ENCODE results near the gene CARS1.
"Not testable (repeated sequence)": the region's sequence is repeated elsewhere in the genome, so short reads cannot be mapped to it uniquely, and the experiment has no call there.

- not testable (repeated sequence) for TF ChIP-seq CTCF, EP300, POLR2AphosphoS5 (IDR thresholded peaks at IDR 0.05)
These were observed 6.2 kb upstream of the CARS1 start for GRCh38 chr11:3063432-3063831.

Measured in suprapubic skin (tissue), 4 donors.